Adipocyte (in vitro differentiated cells): ENCODE results near the gene COL23A1.

Experiments used
- DNase-seq: peaks from one replicate; pipeline ENCODE4 v3.0.0-alpha.2; 2015; ENCODE audit warnings: low read depth
- H3K27me3 ChIP-seq: replicated peaks from 2 replicates; pipeline ENCODE4 v1.7.0; 2013; ENCODE audit warnings: mild to moderate bottlenecking, low read length, moderate library complexity; ENCODE audit not compliant: control insufficient read depth, insufficient read depth
- H3K36me3 ChIP-seq: 2 replicates; pipeline ENCODE4 v1.7.0; 2013; ENCODE audit warnings: low read length, mild to moderate bottlenecking, moderate library complexity; ENCODE audit not compliant: control insufficient read depth, insufficient read depth, severe bottlenecking
- H3K4me1 ChIP-seq: 2 replicates; pipeline ENCODE4 v1.7.0; 2013; ENCODE audit warnings: mild to moderate bottlenecking, low read length, moderate library complexity; ENCODE audit not compliant: control insufficient read depth, insufficient read depth
- H3K4me3 ChIP-seq: 2 replicates; pipeline ENCODE4 v1.7.0; 2013; ENCODE audit warnings: mild to moderate bottlenecking, low read length, moderate library complexity
- H3K9ac ChIP-seq: 2 replicates; pipeline ENCODE4 v1.7.0; 2013; ENCODE audit warnings: mild to moderate bottlenecking, low read length, moderate library complexity
- H3K9me3 ChIP-seq: 2 replicates; pipeline ENCODE4 v1.7.0; 2013; ENCODE audit warnings: mild to moderate bottlenecking, low read length, moderate library complexity; ENCODE audit not compliant: control insufficient read depth

Gene COL23A1

GRCh38 chr5:178622679-178623247 is 32.6 kb upstream of the COL23A1 start:
- DNase-seq = no peak
- Histone ChIP-seq H3K27me3 (no peaks in the 10 kb centered on the region), H3K4me1 (peaks cover 37% of the 10 kb centered on the region), H3K36me3 (peaks cover 54% of the 10 kb centered on the region), H3K9me3 (no peaks in the 10 kb centered on the region), H3K9ac (no peak overlapping the region), H3K4me3 (peak overlapping the region; percentile 4)

- no peaks in the 10 kb centered on the region for H3K27me3 ChIP-seq
- no peaks in the 10 kb centered on the region for H3K9me3 ChIP-seq
- no peak overlapping the region for H3K9ac ChIP-seq
- H3K36me3 ChIP-seq = peaks cover 88% of the 10 kb centered on the region
- peaks cover 36% of the 10 kb centered on the region for H3K4me1 ChIP-seq
- no peak for DNase-seq
- no peak overlapping the region for H3K4me3 ChIP-seq
Observed at GRCh38 chr5:178619390-178619789, 29.2 kb upstream of the COL23A1 start.

GRCh38 chr5:178612299-178612698 is 22.1 kb upstream of the COL23A1 start:
- Histone ChIP-seq H3K9me3 (no peaks in the 10 kb centered on the region), H3K4me3 (no peak overlapping the region), H3K27me3 (no peaks in the 10 kb centered on the region), H3K9ac (no peak overlapping the region), H3K36me3 (peaks cover 95% of the 10 kb centered on the region), H3K4me1 (no peaks in the 10 kb centered on the region)
- no peak for DNase-seq

- Histone ChIP-seq H3K4me3 (no peak overlapping the region), H3K27me3 (no peaks in the 10 kb centered on the region), H3K4me1 (peaks cover 27% of the 10 kb centered on the region), H3K36me3 (peaks cover 92% of the 10 kb centered on the region), H3K9ac (peak overlapping the region; percentile 2), H3K9me3 (no peaks in the 10 kb centered on the region)
- peak; percentile 13 for DNase-seq
Observed at GRCh38 chr5:178606269-178606668, 16.1 kb upstream of the COL23A1 start.

- Histone ChIP-seq H3K36me3 (peaks cover 92% of the 10 kb centered on the region), H3K4me1 (peaks cover 27% of the 10 kb centered on the region), H3K4me3 (no peak overlapping the region), H3K27me3 (no peaks in the 10 kb centered on the region), H3K9me3 (no peaks in the 10 kb centered on the region), H3K9ac (peak overlapping the region; percentile 12)
- no peak for DNase-seq
Observed at GRCh38 chr5:178605788-178606187, 15.6 kb upstream of the COL23A1 start.

- no peaks in the 10 kb centered on the region for H3K9me3 ChIP-seq
- peak overlapping the region; percentile 35 for H3K4me3 ChIP-seq
- no peaks in the 10 kb centered on the region for H3K27me3 ChIP-seq
- no peak for DNase-seq
- H3K4me1 ChIP-seq = peaks cover 27% of the 10 kb centered on the region
- H3K9ac ChIP-seq = no peak overlapping the region
- peaks cover 80% of the 10 kb centered on the region for H3K36me3 ChIP-seq
Observed at GRCh38 chr5:178602752-178603151, 12.6 kb upstream of the COL23A1 start.

- H3K9me3 ChIP-seq = peaks cover 22% of the 10 kb centered on the region
- DNase-seq = no peak
- peaks cover 7% of the 10 kb centered on the region for H3K4me1 ChIP-seq
- H3K9ac ChIP-seq = no peak overlapping the region
- peak overlapping the region; percentile 34 for H3K4me3 ChIP-seq
- peaks cover 30% of the 10 kb centered on the region for H3K36me3 ChIP-seq
- H3K27me3 ChIP-seq = no peaks in the 10 kb centered on the region
Observed at GRCh38 chr5:178595750-178596149, 5.6 kb upstream of the COL23A1 start.

- Histone ChIP-seq H3K4me3 (no peak overlapping the region), H3K4me1 (peaks cover 8% of the 10 kb centered on the region), H3K9me3 (peaks cover 22% of the 10 kb centered on the region), H3K27me3 (no peaks in the 10 kb centered on the region), H3K9ac (no peak overlapping the region), H3K36me3 (peaks cover 24% of the 10 kb centered on the region)
- no peak for DNase-seq
Observed at GRCh38 chr5:178595150-178595549, 5.0 kb upstream of the COL23A1 start.

GRCh38 chr5:178590924-178591423 is 781 bp upstream of the COL23A1 start:
- peaks cover 5% of the 10 kb centered on the region for H3K36me3 ChIP-seq
- H3K9ac ChIP-seq = no peak overlapping the region
- H3K9me3 ChIP-seq = peaks cover 13% of the 10 kb centered on the region
- peaks cover 37% of the 10 kb centered on the region for H3K27me3 ChIP-seq
- no peak for DNase-seq
- peaks cover 8% of the 10 kb centered on the region for H3K4me1 ChIP-seq
- peak overlapping the region; percentile 57 for H3K4me3 ChIP-seq

- Histone ChIP-seq H3K9me3 (no peaks in the 10 kb centered on the region), H3K36me3 (no peaks in the 10 kb centered on the region), H3K4me1 (peaks cover 8% of the 10 kb centered on the region), H3K4me3 (peak overlapping the region; percentile 57), H3K9ac (no peak overlapping the region), H3K27me3 (peaks cover 45% of the 10 kb centered on the region)
- DNase-seq = peak; percentile 57
Observed at GRCh38 chr5:178589180-178590140, 733 bp downstream of the COL23A1 start.

GRCh38 chr5:178588769-178589168 is 1.4 kb downstream of the COL23A1 start:
- no peaks in the 10 kb centered on the region for H3K9me3 ChIP-seq
- H3K9ac ChIP-seq = no peak overlapping the region
- no peak for DNase-seq
- no peaks in the 10 kb centered on the region for H3K36me3 ChIP-seq
- H3K27me3 ChIP-seq = peaks cover 46% of the 10 kb centered on the region
- no peak overlapping the region for H3K4me3 ChIP-seq
- H3K4me1 ChIP-seq = peaks cover 8% of the 10 kb centered on the region
